ENCODE data around the gene TNS3.

TNS3 gene

GRCh38 chr7:47244692-47245091, 337.2 kb downstream of the TNS3 start:
- no peaks in the 10 kb centered on the region for H3K9me3 ChIP-seq (replicated peaks; ENCODE audit: low read length)
- H3K4me2 ChIP-seq (ENCODE audit: low read length), result no peak overlapping the region
- no peak overlapping the region for H3K9ac ChIP-seq (ENCODE audit: low read depth, low read length)
- no peaks in the 10 kb centered on the region for H3K4me1 ChIP-seq (ENCODE audit: control insufficient read depth, insufficient read depth, low read length)
- no peaks in the 10 kb centered on the region for H3K36me3 ChIP-seq (ENCODE audit: insufficient read depth, low read length)
- H3K4me3 ChIP-seq (ENCODE audit: low read length), result no peak overlapping the region
- H3K27me3 ChIP-seq (ENCODE audit: control insufficient read depth, insufficient read depth, low read length), result peaks cover 4% of the 10 kb centered on the region

- no peaks in the 10 kb centered on the region for H3K9me3 ChIP-seq (replicated peaks; ENCODE audit: low read length)
- no peak overlapping the region for H3K9ac ChIP-seq (ENCODE audit: low read depth, low read length)
- H3K27me3 ChIP-seq (ENCODE audit: control insufficient read depth, insufficient read depth, low read length), result peaks cover 4% of the 10 kb centered on the region
- no peaks in the 10 kb centered on the region for H3K36me3 ChIP-seq (ENCODE audit: insufficient read depth, low read length)
- H3K4me3 ChIP-seq (ENCODE audit: low read length), result no peak overlapping the region
- H3K4me1 ChIP-seq (ENCODE audit: control insufficient read depth, insufficient read depth, low read length), result no peaks in the 10 kb centered on the region
- H3K4me2 ChIP-seq (ENCODE audit: low read length), result no peak overlapping the region
These were observed 340.5 kb downstream of the TNS3 start for GRCh38 chr7:47241112-47242065.

- no peaks in the 10 kb centered on the region for H3K4me1 ChIP-seq (ENCODE audit: control insufficient read depth, insufficient read depth, low read length)
- H3K27me3 ChIP-seq (ENCODE audit: control insufficient read depth, insufficient read depth, low read length), result peaks cover 4% of the 10 kb centered on the region
- no peak overlapping the region for H3K4me3 ChIP-seq (ENCODE audit: low read length)
- H3K9me3 ChIP-seq (replicated peaks; ENCODE audit: low read length), result no peaks in the 10 kb centered on the region
- H3K36me3 ChIP-seq (ENCODE audit: insufficient read depth, low read length), result no peaks in the 10 kb centered on the region
- H3K4me2 ChIP-seq (ENCODE audit: low read length), result no peak overlapping the region
- no peak overlapping the region for H3K9ac ChIP-seq (ENCODE audit: low read depth, low read length)
These were observed 341.9 kb downstream of the TNS3 start for GRCh38 chr7:47239931-47240421.

DNA sequence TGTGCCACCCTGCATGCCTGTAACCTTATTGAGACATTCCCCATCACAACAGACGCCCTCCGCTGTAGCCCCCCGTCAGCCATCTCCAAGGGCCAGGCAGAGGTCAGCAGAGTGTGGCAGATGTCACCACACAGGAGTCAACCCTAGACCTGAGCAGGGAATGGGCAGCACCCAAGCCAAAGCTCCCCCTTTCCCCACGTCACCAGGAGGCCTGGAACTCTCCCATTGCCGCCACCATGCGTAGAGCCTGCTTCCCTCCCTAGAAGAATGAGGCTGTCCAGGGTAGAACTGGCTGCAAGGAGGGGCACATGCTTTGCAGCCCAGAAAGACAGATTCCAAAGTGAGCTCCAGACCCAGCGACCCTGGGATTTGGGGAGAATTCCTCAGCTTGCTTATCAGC, 342.9 kb downstream of the TNS3 start:
- H3K36me3 ChIP-seq (ENCODE audit: insufficient read depth, low read length), result no peaks in the 10 kb centered on the region
- no peaks in the 10 kb centered on the region for H3K9me3 ChIP-seq (replicated peaks; ENCODE audit: low read length)
- H3K4me1 ChIP-seq (ENCODE audit: control insufficient read depth, insufficient read depth, low read length), result no peaks in the 10 kb centered on the region
- no peak overlapping the region for H3K4me2 ChIP-seq (ENCODE audit: low read length)
- H3K27me3 ChIP-seq (ENCODE audit: control insufficient read depth, insufficient read depth, low read length), result peaks cover 9% of the 10 kb centered on the region
- H3K9ac ChIP-seq (ENCODE audit: low read depth, low read length), result no peak overlapping the region
- no peak overlapping the region for H3K4me3 ChIP-seq (ENCODE audit: low read length)

- Histone ChIP-seq H3K36me3 (ENCODE audit: insufficient read depth, low read length) (no peaks in the 10 kb centered on the region), H3K4me3 (ENCODE audit: low read length) (no peak overlapping the region), H3K27me3 (ENCODE audit: control insufficient read depth, insufficient read depth, low read length) (peaks cover 14% of the 10 kb centered on the region), H3K4me1 (ENCODE audit: control insufficient read depth, insufficient read depth, low read length) (no peaks in the 10 kb centered on the region), H3K4me2 (ENCODE audit: low read length) (no peak overlapping the region), H3K9ac (ENCODE audit: low read depth, low read length) (no peak overlapping the region), H3K9me3 (replicated peaks; ENCODE audit: low read length) (no peaks in the 10 kb centered on the region)
These were observed 345.3 kb downstream of the TNS3 start for GRCh38 chr7:47236480-47237129.

- no peaks in the 10 kb centered on the region for H3K4me1 ChIP-seq (ENCODE audit: control insufficient read depth, insufficient read depth, low read length)
- H3K4me3 ChIP-seq (ENCODE audit: low read length), result no peak overlapping the region
- H3K9me3 ChIP-seq (replicated peaks; ENCODE audit: low read length), result no peaks in the 10 kb centered on the region
- H3K27me3 ChIP-seq (ENCODE audit: control insufficient read depth, insufficient read depth, low read length), result peaks cover 14% of the 10 kb centered on the region
- H3K9ac ChIP-seq (ENCODE audit: low read depth, low read length), result no peak overlapping the region
- no peak overlapping the region for H3K4me2 ChIP-seq (ENCODE audit: low read length)
- no peaks in the 10 kb centered on the region for H3K36me3 ChIP-seq (ENCODE audit: insufficient read depth, low read length)
These were observed 347.9 kb downstream of the TNS3 start for GRCh38 chr7:47233996-47234395.

GRCh38 chr7:47232751-47233412, 349.0 kb downstream of the TNS3 start:
- peaks cover 14% of the 10 kb centered on the region for H3K27me3 ChIP-seq (ENCODE audit: control insufficient read depth, insufficient read depth, low read length)
- no peaks in the 10 kb centered on the region for H3K9me3 ChIP-seq (replicated peaks; ENCODE audit: low read length)
- no peak overlapping the region for H3K4me2 ChIP-seq (ENCODE audit: low read length)
- no peaks in the 10 kb centered on the region for H3K36me3 ChIP-seq (ENCODE audit: insufficient read depth, low read length)
- peaks cover 2% of the 10 kb centered on the region for H3K4me1 ChIP-seq (ENCODE audit: control insufficient read depth, insufficient read depth, low read length)
- no peak overlapping the region for H3K9ac ChIP-seq (ENCODE audit: low read depth, low read length)
- no peak overlapping the region for H3K4me3 ChIP-seq (ENCODE audit: low read length)

- Histone ChIP-seq H3K36me3 (ENCODE audit: insufficient read depth, low read length) (no peaks in the 10 kb centered on the region), H3K4me3 (ENCODE audit: low read length) (no peak overlapping the region), H3K27me3 (ENCODE audit: control insufficient read depth, insufficient read depth, low read length) (peaks cover 11% of the 10 kb centered on the region), H3K4me1 (ENCODE audit: control insufficient read depth, insufficient read depth, low read length) (peaks cover 11% of the 10 kb centered on the region), H3K9me3 (replicated peaks; ENCODE audit: low read length) (no peaks in the 10 kb centered on the region), H3K4me2 (ENCODE audit: low read length) (no peak overlapping the region), H3K9ac (ENCODE audit: low read depth, low read length) (no peak overlapping the region)
These were observed 350.3 kb downstream of the TNS3 start for GRCh38 chr7:47231627-47232026.

DNA sequence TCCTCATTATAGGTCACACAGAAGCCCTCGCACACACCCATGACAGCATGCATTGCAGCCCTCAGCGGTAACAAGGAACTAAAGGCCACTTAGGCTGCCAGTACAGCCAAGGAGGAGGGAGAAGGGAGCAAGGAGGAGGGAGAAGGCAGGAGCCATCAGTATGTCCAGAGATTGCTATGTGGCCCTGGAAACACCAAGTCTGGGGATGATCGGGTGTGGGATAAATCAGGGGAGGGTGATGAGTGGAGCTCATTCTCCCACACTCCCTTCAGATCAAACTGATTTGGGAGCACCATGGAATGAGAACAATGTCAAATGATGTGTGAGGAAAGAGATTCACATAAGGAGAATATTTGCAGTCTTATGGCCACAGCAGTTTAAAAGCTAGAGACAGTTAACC, 350.9 kb downstream of the TNS3 start:
- Histone ChIP-seq H3K27me3 (ENCODE audit: control insufficient read depth, insufficient read depth, low read length) (peaks cover 11% of the 10 kb centered on the region), H3K36me3 (ENCODE audit: insufficient read depth, low read length) (no peaks in the 10 kb centered on the region), H3K4me2 (ENCODE audit: low read length) (no peak overlapping the region), H3K4me3 (ENCODE audit: low read length) (no peak overlapping the region), H3K9me3 (replicated peaks; ENCODE audit: low read length) (no peaks in the 10 kb centered on the region), H3K4me1 (ENCODE audit: control insufficient read depth, insufficient read depth, low read length) (peaks cover 11% of the 10 kb centered on the region), H3K9ac (ENCODE audit: low read depth, low read length) (no peak overlapping the region)

DNA sequence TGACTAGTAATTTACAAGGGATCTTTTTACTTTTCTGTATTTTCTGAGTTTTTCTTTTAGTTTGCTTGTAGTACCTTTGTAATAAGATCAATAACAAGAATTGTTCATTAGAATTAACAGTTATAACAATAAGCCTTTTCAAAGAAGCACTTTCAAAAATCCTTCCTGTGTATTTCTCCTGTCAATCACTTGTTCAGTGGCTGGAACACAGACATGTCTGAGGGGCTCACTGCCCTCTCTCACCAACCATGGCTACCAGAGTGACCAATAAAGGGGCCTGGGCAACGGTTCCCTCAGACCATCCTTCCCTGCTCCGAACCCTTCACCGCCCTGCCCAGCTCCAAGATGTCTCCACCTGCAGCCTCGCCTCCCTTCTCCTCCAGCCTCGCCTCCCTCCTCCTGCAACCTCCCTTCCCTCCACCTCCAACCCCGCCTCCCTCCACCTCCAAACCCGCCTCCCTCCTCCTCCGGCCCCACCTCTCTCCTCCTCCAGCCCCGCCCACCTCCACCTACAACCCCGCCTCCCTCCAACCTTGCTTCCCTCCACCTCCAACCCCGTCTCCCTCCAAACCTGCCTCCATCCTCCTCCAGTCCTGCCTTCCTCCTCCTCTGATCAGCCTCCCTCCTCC, 353.4 kb downstream of the TNS3 start:
- Histone ChIP-seq H3K27me3 (ENCODE audit: control insufficient read depth, insufficient read depth, low read length) (peaks cover 5% of the 10 kb centered on the region), H3K9me3 (replicated peaks; ENCODE audit: low read length) (no peaks in the 10 kb centered on the region), H3K4me1 (ENCODE audit: control insufficient read depth, insufficient read depth, low read length) (peaks cover 11% of the 10 kb centered on the region), H3K9ac (ENCODE audit: low read depth, low read length) (no peak overlapping the region), H3K4me2 (ENCODE audit: low read length) (no peak overlapping the region), H3K4me3 (ENCODE audit: low read length) (no peak overlapping the region), H3K36me3 (ENCODE audit: insufficient read depth, low read length) (no peaks in the 10 kb centered on the region)

DNA sequence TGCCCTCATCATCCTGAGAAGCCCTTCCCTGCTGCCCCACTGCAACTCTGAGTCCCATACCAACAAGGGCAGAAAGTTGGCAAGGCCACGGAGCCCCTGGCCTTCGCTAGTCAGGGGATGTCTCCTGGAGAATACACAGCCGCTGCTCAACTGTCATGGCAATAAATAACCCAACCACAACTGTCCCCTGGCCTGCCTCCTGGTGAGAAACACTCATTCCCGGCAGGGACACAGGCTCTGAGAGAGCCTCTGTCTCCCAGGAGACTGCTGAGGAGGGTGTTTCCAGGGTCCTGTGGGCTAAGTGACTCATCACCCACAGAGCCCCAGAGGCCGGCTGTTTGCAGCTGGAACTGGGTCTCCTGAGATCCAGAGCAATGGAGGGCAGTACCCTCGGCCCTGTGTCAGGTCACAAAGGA, 354.1 kb downstream of the TNS3 start:
- Histone ChIP-seq H3K27me3 (ENCODE audit: control insufficient read depth, insufficient read depth, low read length) (no peaks in the 10 kb centered on the region), H3K36me3 (ENCODE audit: insufficient read depth, low read length) (no peaks in the 10 kb centered on the region), H3K4me1 (ENCODE audit: control insufficient read depth, insufficient read depth, low read length) (peaks cover 11% of the 10 kb centered on the region), H3K4me2 (ENCODE audit: low read length) (peak overlapping the region; percentile 40), H3K9ac (ENCODE audit: low read depth, low read length) (no peak overlapping the region), H3K4me3 (ENCODE audit: low read length) (no peak overlapping the region), H3K9me3 (replicated peaks; ENCODE audit: low read length) (no peaks in the 10 kb centered on the region)

Data from skeletal muscle satellite cell (primary cell).